GM12874 (cell line): ENCODE results near the gene SH2D3C.

Source experiments
- CTCF ChIP-seq: IDR thresholded peaks from 2 replicates; pipeline ENCODE4 v1.5.1; 2011; ENCODE audit warnings: low read depth, mild to moderate bottlenecking, control low read depth, low read length, moderate library complexity; ENCODE audit not compliant: insufficient read depth

Gene SH2D3C

DNA sequence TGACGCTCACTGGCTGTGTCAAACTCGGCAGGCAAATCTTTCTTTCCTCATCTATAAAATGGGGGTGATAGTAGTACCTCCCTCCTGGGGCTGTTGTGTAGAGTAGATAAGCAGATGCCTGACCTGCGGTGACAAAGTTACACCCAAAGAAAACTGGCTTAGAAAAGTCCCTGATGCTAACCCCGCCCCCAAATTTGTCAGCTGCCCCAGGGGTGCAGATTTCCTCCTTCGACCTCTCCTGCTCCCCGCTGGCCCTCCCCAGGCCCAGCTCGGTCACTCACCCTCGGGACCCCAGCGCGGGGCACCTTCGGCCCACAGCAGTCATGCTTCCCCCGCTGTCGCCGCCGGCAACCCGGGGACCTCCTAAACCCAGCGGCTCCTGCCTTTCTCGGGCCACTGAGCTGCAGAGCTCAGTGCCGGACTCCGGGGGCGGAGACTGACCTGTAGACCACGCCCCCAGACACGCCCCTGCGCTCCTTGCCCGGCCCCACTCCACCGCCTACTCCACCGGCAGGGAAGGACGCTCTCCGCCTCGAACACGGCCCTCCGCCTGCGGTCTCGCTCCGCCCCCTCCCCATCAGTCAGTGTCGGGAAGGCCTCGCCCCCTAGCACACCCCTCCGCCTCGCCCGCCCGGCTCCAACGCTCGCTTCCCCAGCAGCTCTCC is 7.4 kb downstream of the SH2D3C start:
- TF ChIP-seq CTCF: no peak

GRCh38 chr9:127770583-127770904 is 7.9 kb downstream of the SH2D3C start:
- TF ChIP-seq CTCF: no peak

GRCh38 chr9:127769929-127770582 is 8.4 kb downstream of the SH2D3C start:
- no peak for TF ChIP-seq CTCF

DNA sequence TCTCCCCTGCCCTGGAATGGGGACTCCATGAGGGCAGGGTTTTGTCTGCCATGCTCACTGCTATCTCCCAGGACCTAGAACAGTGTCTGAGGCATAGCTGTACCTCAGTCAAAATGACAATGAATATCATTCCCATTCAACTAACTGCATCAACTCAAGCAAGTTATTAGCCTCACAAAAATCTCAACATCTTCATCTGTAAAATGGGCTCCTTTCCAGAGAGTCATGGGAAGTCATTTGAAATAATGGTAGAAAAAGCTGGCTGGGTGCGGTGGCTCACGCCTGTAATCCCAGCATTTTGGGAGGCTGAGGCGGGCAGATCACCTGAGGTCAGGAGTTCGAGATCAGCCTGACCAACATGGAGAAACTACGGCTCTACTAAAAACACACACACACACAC is 9.4 kb downstream of the SH2D3C start:
- no peak for TF ChIP-seq CTCF

- TF ChIP-seq CTCF: no peak
These were observed 9.8 kb downstream of the SH2D3C start for GRCh38 chr9:127768698-127769097.

GRCh38 chr9:127767909-127768331 is 10.5 kb downstream of the SH2D3C start:
- TF ChIP-seq CTCF: no peak

DNA sequence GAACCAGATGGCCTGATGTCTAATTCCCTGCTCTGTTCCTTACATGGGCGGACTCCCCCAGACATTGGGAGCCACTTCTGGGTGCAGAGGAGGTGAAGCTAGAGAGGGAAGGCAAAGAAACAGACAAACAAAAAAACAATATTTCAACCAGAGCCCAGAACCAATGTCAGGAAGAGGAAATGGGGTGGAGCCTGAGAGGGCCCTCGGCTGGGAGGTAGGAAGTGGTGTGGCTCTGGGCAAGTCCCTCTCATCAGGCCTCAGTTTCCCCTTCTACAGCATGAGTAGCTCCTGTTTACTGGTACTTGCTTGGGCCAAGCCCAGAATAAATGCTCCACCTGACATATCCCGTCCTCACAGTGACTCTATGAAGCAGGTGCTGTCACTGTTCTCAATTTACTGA is 11.1 kb downstream of the SH2D3C start:
- TF ChIP-seq CTCF: no peak
